Ovary (tissue), 3 donors: ENCODE results near the gene TBCK.

Experiments used
- EP300 ChIP-seq: sonication (generic); formaldehyde crosslinking; IDR thresholded peaks from one replicate; pipeline ENCODE4 v1.6.1; 2017; ENCODE audit warnings: antibody characterized with exemption
- TF ChIP-seq, protein P1 (sequence below), 3 donors: fragments of 450-650 bp in 2 of 3; fragments of 200-600 bp in 1 of 3; IDR thresholded peaks; one replicate each; pipeline versions ENCODE4 v1.5.1 to v1.8.0; 2016 to 2022; ENCODE audit warnings: antibody characterized with exemption in 3 of 3, mild to moderate bottlenecking in 1 of 3
- donor health status: DM: no; HTN: no; CAD: no.

DNA sequence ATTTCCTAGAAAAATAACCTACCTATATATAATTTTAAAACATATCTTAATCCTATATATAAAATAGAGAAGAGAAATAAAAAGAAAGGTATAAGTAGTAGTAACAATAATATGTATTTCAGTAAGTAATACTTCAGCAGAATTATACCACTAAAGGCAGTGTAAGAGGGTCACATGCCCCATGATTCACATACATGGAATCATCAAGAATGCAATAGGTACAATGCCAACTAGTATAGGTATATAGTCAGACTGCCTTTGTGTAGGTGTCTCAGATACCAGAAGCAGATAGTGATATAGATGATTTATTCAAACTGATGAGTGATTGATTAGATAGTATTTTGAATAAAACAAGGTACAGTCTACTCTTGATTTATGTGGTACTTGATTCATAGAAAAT lies 9.8 kb upstream of the TBCK start:
- TF ChIP-seq, protein P1, sequence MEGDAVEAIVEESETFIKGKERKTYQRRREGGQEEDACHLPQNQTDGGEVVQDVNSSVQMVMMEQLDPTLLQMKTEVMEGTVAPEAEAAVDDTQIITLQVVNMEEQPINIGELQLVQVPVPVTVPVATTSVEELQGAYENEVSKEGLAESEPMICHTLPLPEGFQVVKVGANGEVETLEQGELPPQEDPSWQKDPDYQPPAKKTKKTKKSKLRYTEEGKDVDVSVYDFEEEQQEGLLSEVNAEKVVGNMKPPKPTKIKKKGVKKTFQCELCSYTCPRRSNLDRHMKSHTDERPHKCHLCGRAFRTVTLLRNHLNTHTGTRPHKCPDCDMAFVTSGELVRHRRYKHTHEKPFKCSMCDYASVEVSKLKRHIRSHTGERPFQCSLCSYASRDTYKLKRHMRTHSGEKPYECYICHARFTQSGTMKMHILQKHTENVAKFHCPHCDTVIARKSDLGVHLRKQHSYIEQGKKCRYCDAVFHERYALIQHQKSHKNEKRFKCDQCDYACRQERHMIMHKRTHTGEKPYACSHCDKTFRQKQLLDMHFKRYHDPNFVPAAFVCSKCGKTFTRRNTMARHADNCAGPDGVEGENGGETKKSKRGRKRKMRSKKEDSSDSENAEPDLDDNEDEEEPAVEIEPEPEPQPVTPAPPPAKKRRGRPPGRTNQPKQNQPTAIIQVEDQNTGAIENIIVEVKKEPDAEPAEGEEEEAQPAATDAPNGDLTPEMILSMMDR (IDR thresholded peaks at IDR 0.05) = no peak
- no peak for TF ChIP-seq EP300
